ENCODE data around the gene MOSPD3.

The MOSPD3 gene

GRCh38 chr7:100582041-100582579 lies 30.2 kb upstream of the MOSPD3 start:
- H3K9ac ChIP-seq (ENCODE audit: low read depth, low read length): no peak overlapping the region
- no peaks in the 10 kb centered on the region for H3K9me3 ChIP-seq (ENCODE audit: control insufficient read depth, insufficient read depth, low read length)
- peaks cover 13% of the 10 kb centered on the region; the same call in 1 of the 2 replicates for H3K36me3 ChIP-seq (ENCODE audit: insufficient read depth, low read length)
- H3K4me1 ChIP-seq (ENCODE audit: insufficient read depth, low read length): no peaks in the 10 kb centered on the region; the same call in 1 of the 2 replicates

- Histone ChIP-seq H3K4me1 (ENCODE audit: insufficient read depth, low read length) (no peaks in the 10 kb centered on the region; the same call in 1 of the 2 replicates), H3K36me3 (ENCODE audit: insufficient read depth, low read length) (peaks cover 13% of the 10 kb centered on the region; the same call in 1 of the 2 replicates), H3K9ac (ENCODE audit: low read depth, low read length) (no peak overlapping the region), H3K9me3 (ENCODE audit: control insufficient read depth, insufficient read depth, low read length) (no peaks in the 10 kb centered on the region)
These were observed 29.7 kb upstream of the MOSPD3 start for GRCh38 chr7:100582650-100583049.

- Histone ChIP-seq H3K9me3 (ENCODE audit: control insufficient read depth, insufficient read depth, low read length) (no peaks in the 10 kb centered on the region), H3K4me1 (ENCODE audit: insufficient read depth, low read length) (no peaks in the 10 kb centered on the region; the same call in 1 of the 2 replicates), H3K9ac (ENCODE audit: low read depth, low read length) (peak overlapping the region; percentile 32), H3K36me3 (ENCODE audit: insufficient read depth, low read length) (peaks cover 13% of the 10 kb centered on the region; the same call in 1 of the 2 replicates)
These were observed 28.9 kb upstream of the MOSPD3 start for GRCh38 chr7:100583132-100584053.

GRCh38 chr7:100584054-100584682 lies 28.2 kb upstream of the MOSPD3 start:
- H3K9me3 ChIP-seq (ENCODE audit: control insufficient read depth, insufficient read depth, low read length): no peaks in the 10 kb centered on the region
- peaks cover 13% of the 10 kb centered on the region; the same call in 1 of the 2 replicates for H3K36me3 ChIP-seq (ENCODE audit: insufficient read depth, low read length)
- H3K4me1 ChIP-seq (ENCODE audit: insufficient read depth, low read length): peaks cover under 1% of the 10 kb centered on the region; the same call in 1 of the 2 replicates
- peak overlapping the region; percentile 84 for H3K9ac ChIP-seq (ENCODE audit: low read depth, low read length)

- Histone ChIP-seq H3K36me3 (ENCODE audit: insufficient read depth, low read length) (peaks cover 9% of the 10 kb centered on the region; the same call in 1 of the 2 replicates), H3K9me3 (ENCODE audit: control insufficient read depth, insufficient read depth, low read length) (no peaks in the 10 kb centered on the region), H3K9ac (ENCODE audit: low read depth, low read length) (peak overlapping the region; percentile 84), H3K4me1 (ENCODE audit: insufficient read depth, low read length) (peaks cover 7% of the 10 kb centered on the region; the same call in 1 of the 2 replicates)
These were observed 27.4 kb upstream of the MOSPD3 start for GRCh38 chr7:100584683-100585510.

- Histone ChIP-seq H3K4me1 (ENCODE audit: insufficient read depth, low read length) (peaks cover 11% of the 10 kb centered on the region; the same call in 1 of the 2 replicates), H3K36me3 (ENCODE audit: insufficient read depth, low read length) (peaks cover 7% of the 10 kb centered on the region; the same call in 1 of the 2 replicates), H3K9ac (ENCODE audit: low read depth, low read length) (peak within 1 kb of the TSS; percentile 84), H3K9me3 (ENCODE audit: control insufficient read depth, insufficient read depth, low read length) (no peaks in the 10 kb centered on the region)
These were observed 26.7 kb upstream of the MOSPD3 start, which contains the start of gene LRCH4 for GRCh38 chr7:100585511-100586265. LRCH4 (minus strand) TSS chr7:100586129; CDS start chr7:100586100, 29 bp downstream.

- no peaks in the 10 kb centered on the region for H3K9me3 ChIP-seq (ENCODE audit: control insufficient read depth, insufficient read depth, low read length)
- H3K36me3 ChIP-seq (ENCODE audit: insufficient read depth, low read length): peaks cover 3% of the 10 kb centered on the region; the same call in 1 of the 2 replicates
- peaks cover 11% of the 10 kb centered on the region; the same call in 1 of the 2 replicates for H3K4me1 ChIP-seq (ENCODE audit: insufficient read depth, low read length)
- H3K9ac ChIP-seq (ENCODE audit: low read depth, low read length): peak within 1 kb of the TSS; percentile 84
These were observed 25.9 kb upstream of the MOSPD3 start, which contains the start of gene FBXO24 for GRCh38 chr7:100586266-100587025. FBXO24 (plus strand) TSS chr7:100586328; CDS start chr7:100586626, 298 bp downstream.

GRCh38 chr7:100588438-100588837 lies 23.9 kb upstream of the MOSPD3 start:
- no peaks in the 10 kb centered on the region for H3K9me3 ChIP-seq (ENCODE audit: control insufficient read depth, insufficient read depth, low read length)
- no peak overlapping the region for H3K9ac ChIP-seq (ENCODE audit: low read depth, low read length)
- H3K4me1 ChIP-seq (ENCODE audit: insufficient read depth, low read length): peaks cover 11% of the 10 kb centered on the region; the same call in 1 of the 2 replicates
- no peaks in the 10 kb centered on the region for H3K36me3 ChIP-seq (ENCODE audit: insufficient read depth, low read length)

GRCh38 chr7:100589341-100589947 lies 22.9 kb upstream of the MOSPD3 start:
- Histone ChIP-seq H3K36me3 (ENCODE audit: insufficient read depth, low read length) (no peaks in the 10 kb centered on the region), H3K9ac (ENCODE audit: low read depth, low read length) (peak overlapping the region; percentile 43)

GRCh38 chr7:100590077-100590737 lies 22.1 kb upstream of the MOSPD3 start:
- no peaks in the 10 kb centered on the region for H3K36me3 ChIP-seq (ENCODE audit: insufficient read depth, low read length)
- H3K4me1 ChIP-seq (ENCODE audit: insufficient read depth, low read length): peaks cover 11% of the 10 kb centered on the region; the same call in 1 of the 2 replicates
- no peaks in the 10 kb centered on the region for H3K9me3 ChIP-seq (ENCODE audit: control insufficient read depth, insufficient read depth, low read length)
- peak overlapping the region; percentile 43; the same call in 1 of the 2 replicates for H3K9ac ChIP-seq (ENCODE audit: low read depth, low read length)

More at GRCh38 chr7:100589341-100589947, 22.9 kb upstream of the MOSPD3 start:
- H3K4me1 ChIP-seq (ENCODE audit: insufficient read depth, low read length): peaks cover 11% of the 10 kb centered on the region; the same call in 1 of the 2 replicates
- no peaks in the 10 kb centered on the region for H3K9me3 ChIP-seq (ENCODE audit: control insufficient read depth, insufficient read depth, low read length)

- H3K4me1 ChIP-seq (ENCODE audit: insufficient read depth, low read length): peaks cover 11% of the 10 kb centered on the region; the same call in 1 of the 2 replicates
- H3K9me3 ChIP-seq (ENCODE audit: control insufficient read depth, insufficient read depth, low read length): no peaks in the 10 kb centered on the region
- no peaks in the 10 kb centered on the region for H3K36me3 ChIP-seq (ENCODE audit: insufficient read depth, low read length)
- H3K9ac ChIP-seq (ENCODE audit: low read depth, low read length): no peak overlapping the region
These were observed 20.7 kb upstream of the MOSPD3 start for GRCh38 chr7:100591596-100591995.

Measured in ES-I3 (cell line).